Duodenal mucosa (tissue), 2 donors: Measurements from ENCODE around the gene C8B.

Experiments used
- H3K27ac ChIP-seq: one replicate; pipeline ENCODE4 v1.7.0; 2013; ENCODE audit warnings: low read depth, low read length
- H3K27me3 ChIP-seq, 2 donors: one replicate each; pipeline ENCODE4 v1.7.0; 2013; ENCODE audit warnings: low read length in 2 of 2, control low read depth in 1 of 2; ENCODE audit not compliant: insufficient read depth in 2 of 2, control insufficient read depth in 1 of 2
- H3K36me3 ChIP-seq, 2 donors: one replicate each; pipeline ENCODE4 v1.7.0; 2013; ENCODE audit warnings: low read length in 2 of 2, control low read depth in 1 of 2; ENCODE audit not compliant: insufficient read depth in 2 of 2, control insufficient read depth in 1 of 2
- H3K4me1 ChIP-seq, 2 donors: one replicate each; pipeline ENCODE4 v1.7.0; 2013; ENCODE audit warnings: low read length in 2 of 2, control low read depth in 1 of 2; ENCODE audit not compliant: insufficient read depth in 2 of 2, control insufficient read depth in 1 of 2
- H3K4me3 ChIP-seq, 2 donors: one replicate each; pipeline ENCODE4 v1.7.0; 2013; ENCODE audit warnings: low read length in 2 of 2, low read depth in 1 of 2
- H3K9ac ChIP-seq, 2 donors: one replicate each; pipeline ENCODE4 v1.7.0; 2013; ENCODE audit warnings: low read length in 2 of 2, low read depth in 1 of 2
- H3K9me3 ChIP-seq, 2 donors: one replicate each; pipeline ENCODE4 v1.7.0; 2013; ENCODE audit warnings: low read length in 2 of 2, control low read depth in 1 of 2; ENCODE audit not compliant: control insufficient read depth in 1 of 2

C8B gene

DNA sequence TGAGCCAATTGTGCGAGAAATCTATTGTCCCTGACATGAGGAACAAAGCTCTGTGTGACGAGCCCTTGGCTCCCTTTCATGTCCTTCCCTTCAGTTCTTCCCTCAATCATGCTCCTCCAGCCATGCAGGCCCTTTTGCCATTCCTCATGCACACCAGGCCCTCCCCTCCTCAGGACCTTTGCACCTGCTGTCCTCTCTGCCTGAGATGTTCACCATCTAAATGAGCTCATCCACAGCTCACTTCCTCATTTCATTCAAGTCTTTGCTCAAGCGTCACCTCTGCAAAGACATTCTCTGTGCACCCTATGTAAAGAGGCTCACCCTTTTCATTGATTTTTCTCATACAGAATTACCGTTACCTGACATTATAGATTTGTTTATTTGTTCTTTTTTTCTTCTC, 43.7 kb downstream of the C8B start:
- Histone ChIP-seq H3K9ac (no peak overlapping the region), H3K4me3 (no peak overlapping the region), H3K27ac (no peak overlapping the region), H3K36me3 (no peaks in the 10 kb centered on the region), H3K4me1 (peaks cover 4 to 8% of the 10 kb centered on the region in 2 donors), H3K9me3 (no peaks in the 10 kb centered on the region), H3K27me3 (no peaks in the 10 kb centered on the region)

- Histone ChIP-seq H3K4me3 (no peak overlapping the region), H3K27me3 (no peaks in the 10 kb centered on the region), H3K9me3 (no peaks in the 10 kb centered on the region), H3K9ac (no peak overlapping the region), H3K36me3 (no peaks in the 10 kb centered on the region), H3K4me1 (peaks cover 4 to 8% of the 10 kb centered on the region in 2 donors), H3K27ac (no peak overlapping the region)
Observed at GRCh38 chr1:56921479-56921878, 44.3 kb downstream of the C8B start.

GRCh38 chr1:56920591-56921001, 45.2 kb downstream of the C8B start:
- peaks cover 8 to 9% of the 10 kb centered on the region in 2 donors for H3K4me1 ChIP-seq
- no peaks in the 10 kb centered on the region for H3K9me3 ChIP-seq
- no peak overlapping the region for H3K4me3 ChIP-seq
- no peaks in the 10 kb centered on the region for H3K27me3 ChIP-seq
- no peaks in the 10 kb centered on the region for H3K36me3 ChIP-seq
- H3K27ac ChIP-seq = no peak overlapping the region
- no peak overlapping the region for H3K9ac ChIP-seq

DNA sequence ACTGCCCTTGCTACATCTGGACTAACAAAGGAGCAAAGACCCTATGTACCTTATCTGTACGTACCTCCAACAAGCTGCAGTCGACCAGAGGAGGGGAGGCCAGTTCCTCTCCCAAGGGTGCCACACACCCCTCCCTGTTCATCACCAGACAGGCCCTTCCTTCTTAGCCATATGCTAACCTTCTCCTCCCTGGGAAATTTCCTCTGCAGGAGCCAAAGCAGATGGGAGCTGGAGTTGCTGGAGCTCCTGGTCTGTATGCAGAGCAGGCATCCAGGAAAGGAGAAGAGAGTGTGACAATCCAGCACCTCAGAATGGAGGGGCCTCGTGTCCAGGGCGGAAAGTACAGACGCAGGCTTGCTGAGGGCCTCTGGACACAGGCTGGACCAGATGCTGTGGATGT, 48.5 kb downstream of the C8B start:
- Histone ChIP-seq H3K9ac (no peak overlapping the region), H3K36me3 (no peaks in the 10 kb centered on the region), H3K9me3 (no peaks in the 10 kb centered on the region), H3K4me3 (no peak overlapping the region), H3K27me3 (no peaks in the 10 kb centered on the region), H3K4me1 (peaks cover 8 to 9% of the 10 kb centered on the region in 2 donors), H3K27ac (no peak overlapping the region)

- Histone ChIP-seq H3K4me3 (no peak overlapping the region), H3K9ac (no peak overlapping the region), H3K27ac (no peak overlapping the region), H3K9me3 (no peaks in the 10 kb centered on the region), H3K27me3 (no peaks in the 10 kb centered on the region), H3K4me1 (peaks cover 8 to 9% of the 10 kb centered on the region in 2 donors), H3K36me3 (no peaks in the 10 kb centered on the region)
Observed at GRCh38 chr1:56916630-56917029, 49.2 kb downstream of the C8B start.

GRCh38 chr1:56915960-56916359, 49.9 kb downstream of the C8B start:
- Histone ChIP-seq H3K36me3 (no peaks in the 10 kb centered on the region), H3K9ac (no peak overlapping the region), H3K4me3 (no peak overlapping the region), H3K27me3 (no peaks in the 10 kb centered on the region), H3K4me1 (peaks cover 8 to 9% of the 10 kb centered on the region in 2 donors), H3K27ac (no peak overlapping the region), H3K9me3 (no peaks in the 10 kb centered on the region)

DNA sequence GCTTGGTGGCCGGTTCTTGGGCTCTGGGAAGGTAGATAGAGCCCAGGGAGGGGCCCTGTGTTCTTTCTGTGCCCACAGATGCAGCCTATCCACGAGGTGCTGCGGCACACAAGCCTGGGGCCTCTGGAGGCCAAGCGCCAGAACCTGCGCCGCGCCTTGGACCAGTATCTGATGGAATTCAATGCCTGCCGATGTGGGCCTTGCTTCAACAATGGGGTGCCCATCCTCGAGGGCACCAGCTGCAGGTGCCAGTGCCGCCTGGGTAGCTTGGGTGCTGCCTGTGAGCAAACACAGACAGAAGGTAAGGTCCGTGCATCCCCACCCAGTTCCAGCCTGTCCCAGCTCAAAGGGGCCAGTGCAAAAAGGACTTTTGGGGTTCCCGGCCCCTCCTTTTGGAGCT, 53.5 kb downstream of the C8B start:
- H3K4me1 ChIP-seq = peaks cover 6 to 19% of the 10 kb centered on the region in 2 donors
- no peaks in the 10 kb centered on the region for H3K9me3 ChIP-seq
- no peak overlapping the region for H3K27ac ChIP-seq
- no peak overlapping the region for H3K4me3 ChIP-seq
- H3K36me3 ChIP-seq = no peaks in the 10 kb centered on the region
- no peaks in the 10 kb centered on the region for H3K27me3 ChIP-seq
- no peak overlapping the region for H3K9ac ChIP-seq

DNA sequence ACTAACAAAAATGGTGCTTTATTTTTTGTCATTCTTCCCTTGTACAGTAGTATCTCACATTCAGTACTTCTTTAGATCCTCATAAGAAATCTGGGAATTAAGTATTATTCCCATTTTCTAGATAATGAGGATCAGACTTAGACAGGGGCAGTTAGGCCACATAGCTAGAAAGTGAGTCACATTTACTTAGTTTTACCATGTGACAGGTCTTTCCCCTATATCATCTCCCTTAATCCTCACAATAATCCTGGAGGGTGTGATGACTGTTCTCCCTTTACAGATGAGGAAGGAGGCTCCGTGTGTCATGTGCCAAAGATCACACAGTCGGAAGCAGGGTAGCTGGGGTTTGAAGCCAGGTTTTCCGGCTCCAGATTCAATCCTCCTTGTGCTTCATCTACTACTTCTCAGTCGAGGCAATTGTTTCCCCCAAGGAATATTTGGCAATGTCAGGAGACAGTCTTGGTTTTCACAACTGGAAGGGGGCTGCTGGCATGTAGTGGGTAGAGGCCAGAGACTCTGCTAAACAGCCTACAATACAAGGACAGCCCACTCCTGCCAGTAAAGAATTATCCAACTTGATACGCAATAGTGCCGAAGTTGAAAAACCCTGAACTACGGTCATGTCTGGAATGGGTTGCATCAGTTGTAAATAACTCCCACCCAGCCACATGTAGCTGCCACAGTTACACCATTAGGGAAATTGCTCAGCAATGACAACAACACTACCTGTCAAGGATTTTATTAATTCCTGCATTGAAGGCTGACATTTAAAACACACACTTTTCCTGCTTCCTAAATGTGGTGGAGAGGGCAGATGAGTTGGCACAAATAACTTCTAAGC, 54.5 kb downstream of the C8B start:
- H3K9ac ChIP-seq = no peak overlapping the region

GRCh38 chr1:56910441-56910985, 55.3 kb downstream of the C8B start:
- Histone ChIP-seq H3K9ac (no peak overlapping the region), H3K27me3 (no peaks in the 10 kb centered on the region), H3K27ac (no peak overlapping the region), H3K4me1 (peaks cover 6 to 14% of the 10 kb centered on the region in 2 donors), H3K4me3 (no peak overlapping the region), H3K36me3 (no peaks in the 10 kb centered on the region), H3K9me3 (no peaks in the 10 kb centered on the region)

More for the DNA sequence above, 54.5 kb downstream of the C8B start:
- Histone ChIP-seq H3K27me3 (no peaks in the 10 kb centered on the region), H3K27ac (no peak overlapping the region), H3K36me3 (no peaks in the 10 kb centered on the region), H3K9me3 (no peaks in the 10 kb centered on the region), H3K4me3 (no peak overlapping the region), H3K4me1 (peaks cover 6 to 19% of the 10 kb centered on the region in 2 donors)

GRCh38 chr1:56908619-56909221, 57.1 kb downstream of the C8B start:
- Histone ChIP-seq H3K4me3 (no peak overlapping the region), H3K27me3 (no peaks in the 10 kb centered on the region), H3K9ac (no peak overlapping the region), H3K9me3 (no peaks in the 10 kb centered on the region), H3K36me3 (no peaks in the 10 kb centered on the region), H3K27ac (no peak overlapping the region), H3K4me1 (peaks cover 6 to 14% of the 10 kb centered on the region in 2 donors)
